HG03097 (cell line): ENCODE results near the gene LPAR6.

ENCODE experiments used
- ATAC-seq: cut with Tn5 transposase; IDR thresholded peaks from one replicate; pipeline ENCODE4 v1.9.1; 2021; ENCODE audit not compliant: unreplicated experiment, low FRiP score

LPAR6 gene

GRCh38 chr13:48383384-48383783 lies 29.5 kb downstream of the LPAR6 start:
- no peak for ATAC-seq

GRCh38 chr13:48380581-48380980 lies 32.3 kb downstream of the LPAR6 start:
- no peak for ATAC-seq

- ATAC-seq = no peak
These were observed 35.1 kb downstream of the LPAR6 start for GRCh38 chr13:48377857-48378256.

GRCh38 chr13:48370815-48371214 lies 42.1 kb downstream of the LPAR6 start:
- ATAC-seq = no peak

- no peak for ATAC-seq
These were observed 42.9 kb downstream of the LPAR6 start for GRCh38 chr13:48369988-48370387.
